Measurements from ENCODE around the gene WASF2.

The WASF2 gene

DNA sequence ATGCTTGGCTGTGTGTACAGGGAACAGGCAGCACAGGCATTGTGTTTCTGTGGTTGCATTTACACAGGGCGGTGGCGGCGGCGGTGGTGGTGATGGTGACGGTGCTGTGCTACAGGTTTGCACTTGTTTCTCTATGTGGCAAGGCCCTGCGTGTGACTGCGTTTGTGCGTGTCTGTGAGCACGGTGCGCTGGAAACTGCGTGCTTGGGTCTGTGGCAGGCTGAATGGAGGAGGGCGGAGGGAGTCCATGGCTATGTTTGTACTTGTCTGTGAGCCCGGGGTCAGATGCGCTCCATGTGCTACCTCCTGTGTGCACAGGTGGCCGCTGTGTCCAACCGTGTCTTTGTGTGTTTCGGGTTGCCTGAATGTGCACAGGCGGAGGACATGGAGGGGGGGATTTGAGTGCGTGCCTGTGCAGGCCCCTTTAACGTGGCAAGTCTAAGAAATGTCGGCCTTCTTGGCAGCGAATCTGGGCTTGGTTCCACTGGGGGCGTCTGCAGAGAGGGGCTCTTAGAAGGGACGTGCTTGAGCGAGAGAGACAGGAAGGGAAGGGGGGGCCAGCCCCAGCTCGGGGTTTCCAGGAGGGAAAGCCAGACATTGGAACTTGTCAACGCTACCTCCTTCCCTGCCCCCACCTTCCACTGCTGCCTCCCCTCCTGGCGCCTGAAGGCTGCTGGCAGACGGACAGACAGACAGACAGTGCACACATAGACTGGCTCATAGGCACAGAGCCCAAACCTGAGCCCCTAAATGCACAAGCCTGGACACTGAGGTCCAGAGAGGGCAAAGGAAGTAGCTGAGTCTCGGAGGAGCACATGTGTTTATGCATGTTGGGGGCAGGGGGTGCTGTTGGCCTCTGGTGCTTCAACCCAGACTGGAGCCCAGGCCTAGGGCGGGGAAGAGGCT lies 32.7 kb upstream of the WASF2 start:
- DNase-seq (ENCODE audit: insufficient read length, low spot score) (no peak), FAIRE-seq (no peak)

GRCh38 chr1:27521861-27522431 lies 32.0 kb upstream of the WASF2 start:
- DNase-seq (ENCODE audit: insufficient read length, low spot score): no peak
- FAIRE-seq: no peak

GRCh38 chr1:27521336-27521831 lies 31.4 kb upstream of the WASF2 start:
- DNase-seq (ENCODE audit: insufficient read length, low spot score) (no peak), FAIRE-seq (no peak)

DNA sequence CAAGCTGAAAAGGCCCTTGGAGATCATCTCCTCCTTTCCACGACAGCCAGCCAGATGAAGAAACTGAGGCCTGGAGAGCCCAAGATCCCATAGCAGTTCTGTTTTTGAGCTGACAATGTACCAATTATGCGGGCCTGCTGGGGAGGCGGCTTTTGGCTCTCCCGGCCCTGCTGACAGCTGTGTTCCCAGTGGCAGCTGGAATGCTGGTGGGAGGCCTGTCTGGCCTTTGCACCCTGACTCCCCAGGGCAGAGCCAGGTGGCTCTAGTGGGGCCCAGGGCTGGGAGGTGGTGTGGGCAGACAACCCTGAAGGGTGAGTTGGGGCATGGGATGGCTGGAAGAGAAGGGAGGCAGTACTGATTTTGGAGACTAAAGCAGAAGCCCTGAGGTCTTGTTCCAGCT lies 30.7 kb upstream of the WASF2 start:
- FAIRE-seq: no peak
- no peak for DNase-seq (ENCODE audit: insufficient read length, low spot score)

DNA sequence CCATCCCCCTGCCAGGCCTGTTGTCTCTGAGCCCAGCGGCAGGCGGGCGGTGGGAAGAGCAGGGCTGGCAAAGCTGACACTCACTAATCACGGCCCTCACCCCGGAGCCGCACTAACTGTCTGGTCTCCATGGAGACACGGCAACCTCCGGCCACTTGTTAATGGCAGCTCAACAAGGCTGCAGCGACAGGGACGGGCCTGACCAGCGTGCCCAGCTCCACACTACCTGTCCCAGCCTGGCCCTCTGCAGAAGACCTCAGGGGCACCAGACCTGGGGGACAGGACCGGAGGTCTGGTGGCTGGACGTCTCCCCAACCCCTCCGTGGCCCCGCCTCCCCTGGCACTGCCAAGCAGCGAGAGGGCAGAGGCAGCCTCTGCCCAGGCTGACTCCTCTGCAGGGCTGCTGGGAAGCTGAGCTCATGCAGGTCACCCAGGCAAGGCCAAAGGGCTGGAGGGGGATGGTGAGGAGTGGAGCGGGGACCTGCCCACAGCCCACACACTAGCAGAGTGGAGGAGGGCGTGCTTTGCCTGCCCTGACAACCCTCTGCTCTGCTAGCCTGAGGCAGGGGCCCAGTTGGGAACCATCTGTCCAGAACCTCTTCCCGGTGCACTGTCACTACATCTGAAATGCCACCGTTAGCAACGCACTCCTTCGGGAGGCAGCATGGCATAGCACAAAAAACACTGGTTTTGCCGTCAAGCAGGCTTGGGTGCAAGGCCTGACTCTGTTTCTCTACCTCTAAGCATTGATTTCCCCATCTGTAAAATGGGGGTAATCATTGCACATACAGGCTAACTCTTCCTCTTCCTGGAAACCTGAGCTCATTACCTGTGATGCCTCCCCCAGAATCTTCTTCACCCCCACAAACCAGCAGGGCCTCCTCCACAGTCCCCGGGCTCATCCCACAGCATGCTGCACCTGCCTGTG lies 29.6 kb upstream of the WASF2 start:
- FAIRE-seq (no peak), DNase-seq (ENCODE audit: insufficient read length, low spot score) (no peak)

GRCh38 chr1:27518808-27519207 lies 28.8 kb upstream of the WASF2 start:
- no peak for DNase-seq (ENCODE audit: insufficient read length, low spot score)
- no peak for FAIRE-seq

DNA sequence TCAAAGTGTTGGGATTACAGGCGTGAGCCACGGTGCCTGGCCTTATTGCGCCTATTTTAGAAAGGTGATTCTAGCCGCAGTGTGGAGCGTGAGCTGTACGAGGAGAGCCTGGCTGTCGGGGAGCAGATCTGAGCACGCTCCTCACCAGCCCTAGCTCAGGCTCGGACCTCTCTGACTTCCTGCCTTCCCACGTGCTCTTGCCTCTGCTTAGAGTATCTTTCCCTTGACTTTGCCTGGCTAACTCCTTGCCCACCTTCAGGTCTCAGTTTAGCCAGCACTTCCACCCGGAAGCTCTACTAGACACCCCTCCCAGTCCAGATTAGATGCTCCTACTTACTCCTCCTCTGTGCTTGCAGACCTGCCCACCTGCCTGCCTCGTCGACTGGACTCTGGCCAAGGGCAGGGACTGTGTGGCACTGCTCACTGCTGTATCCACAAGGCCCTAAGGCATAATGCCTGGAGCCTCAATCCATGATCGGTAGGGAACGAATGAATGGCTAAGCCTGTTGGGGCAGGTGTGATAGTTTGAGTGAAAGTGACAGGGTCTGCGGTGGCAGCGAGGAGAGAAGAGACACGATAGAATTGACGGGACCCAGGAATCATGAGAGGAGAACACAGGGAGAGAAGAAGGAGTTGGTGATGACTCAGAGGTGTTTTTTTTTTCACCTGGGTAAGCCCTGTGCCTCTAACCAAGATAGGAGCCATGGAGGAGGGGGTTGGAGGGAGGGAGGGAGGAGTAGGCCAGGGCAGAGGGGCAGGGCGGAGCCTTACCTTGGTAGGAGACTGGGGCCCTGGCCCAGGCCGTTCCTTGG lies 28.1 kb upstream of the WASF2 start:
- no peak for DNase-seq (ENCODE audit: insufficient read length, low spot score)
- no peak for FAIRE-seq

DNA sequence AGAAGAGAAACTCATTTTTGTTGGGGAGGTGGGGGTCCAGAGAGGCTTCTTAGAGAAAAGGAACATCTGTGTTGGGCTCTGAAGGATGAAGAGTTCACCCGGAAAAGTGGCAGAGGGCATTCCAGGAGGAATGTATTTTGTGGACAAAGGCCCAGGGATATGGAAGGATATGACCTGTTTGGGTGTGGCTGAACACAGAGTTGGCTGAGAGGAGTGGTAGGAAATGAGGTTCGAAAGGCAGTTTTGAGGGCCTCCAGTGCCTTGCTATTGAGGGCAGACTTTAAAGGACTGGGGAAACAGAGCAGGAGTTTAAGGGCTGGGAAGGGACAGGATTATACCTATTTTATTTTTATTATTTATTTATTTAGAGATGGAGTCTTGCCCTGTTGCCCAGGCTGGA lies 27.3 kb upstream of the WASF2 start:
- DNase-seq (ENCODE audit: insufficient read length, low spot score): no peak

GRCh38 chr1:27515626-27516025 lies 25.7 kb upstream of the WASF2 start:
- DNase-seq (ENCODE audit: insufficient read length, low spot score) (no peak), FAIRE-seq (no peak)

More for the DNA sequence above, 27.3 kb upstream of the WASF2 start:
- no peak for FAIRE-seq

DNA sequence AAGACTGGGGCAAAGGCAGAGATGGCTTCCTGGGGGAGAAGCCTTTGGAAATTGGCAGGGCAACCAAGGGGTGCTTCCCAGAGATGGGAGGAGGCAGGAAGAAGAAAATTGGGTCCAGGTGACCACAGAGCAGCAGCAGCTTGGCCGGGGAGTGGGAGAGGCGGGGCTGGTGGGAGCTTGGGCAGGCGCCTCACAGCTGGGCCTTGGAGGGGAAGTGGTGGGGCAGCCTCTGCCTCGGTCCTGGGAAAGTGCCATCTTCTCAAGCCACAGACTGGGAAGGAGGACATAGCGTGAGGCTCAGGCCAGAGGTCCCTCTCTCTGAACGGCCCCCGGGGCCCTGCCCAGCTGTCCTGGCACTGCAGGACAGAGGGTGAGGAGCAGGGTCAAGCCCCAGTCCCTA lies 24.0 kb upstream of the WASF2 start:
- no peak for DNase-seq (ENCODE audit: insufficient read length, low spot score)
- no peak for FAIRE-seq

GRCh38 chr1:27513528-27513927 lies 23.6 kb upstream of the WASF2 start:
- no peak for FAIRE-seq

DNA sequence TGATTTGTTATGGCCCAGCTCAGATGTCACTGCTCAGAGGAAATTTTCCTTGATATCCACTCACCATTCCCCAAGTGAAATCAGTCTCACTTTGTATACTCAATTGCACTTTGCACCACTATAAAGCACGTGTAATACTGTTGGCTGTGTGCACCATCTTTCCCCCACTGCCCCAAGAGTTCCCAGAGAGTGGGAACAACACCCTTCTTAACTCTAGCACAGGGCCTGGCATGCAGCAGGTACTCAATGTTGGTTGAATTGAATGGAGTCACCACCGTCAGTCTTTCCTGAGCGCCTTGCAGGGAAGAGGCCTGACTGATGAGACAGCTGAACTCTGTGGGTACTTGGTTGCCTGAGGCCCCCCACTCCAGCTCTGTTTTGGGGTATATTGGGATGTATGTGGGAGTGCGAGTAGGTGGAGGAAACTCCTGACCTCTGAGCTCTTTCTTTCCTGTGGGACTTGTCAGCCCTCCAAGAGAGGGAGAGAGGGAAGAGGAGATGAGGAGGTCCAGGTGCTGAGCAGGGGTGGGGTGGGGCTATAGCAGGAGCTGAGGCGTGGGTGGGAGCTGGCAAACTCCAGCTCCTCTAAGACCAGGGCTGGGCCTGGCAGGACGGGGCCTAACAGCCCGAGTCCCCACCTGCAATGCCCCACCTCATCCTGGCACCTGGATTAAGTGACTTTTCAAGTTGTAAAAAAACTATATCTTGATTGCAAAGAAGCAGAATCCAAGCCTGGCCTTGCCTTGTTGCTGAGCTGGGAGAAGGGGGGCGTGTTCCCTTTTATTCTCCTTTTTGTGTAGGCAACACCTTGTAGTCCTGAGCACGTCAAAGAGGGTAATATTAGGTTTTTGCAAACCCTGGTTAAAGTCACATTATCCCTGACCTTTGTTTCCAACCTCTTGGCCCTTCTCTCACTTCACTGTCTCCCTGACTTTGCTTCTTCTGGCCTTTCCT lies 19.4 kb upstream of the WASF2 start:
- DNase-seq (ENCODE audit: insufficient read length, low spot score) (no peak), FAIRE-seq (no peak)

More at GRCh38 chr1:27513528-27513927, 23.6 kb upstream of the WASF2 start:
- DNase-seq (ENCODE audit: insufficient read length, low spot score): no peak

- no peak for DNase-seq (ENCODE audit: insufficient read length, low spot score)
- FAIRE-seq: no peak
Measured at GRCh38 chr1:27507960-27508665, 18.1 kb upstream of the WASF2 start.

- DNase-seq (ENCODE audit: insufficient read length, low spot score) (no peak), FAIRE-seq (no peak)
Measured at GRCh38 chr1:27506703-27507102, 16.7 kb upstream of the WASF2 start.

DNA sequence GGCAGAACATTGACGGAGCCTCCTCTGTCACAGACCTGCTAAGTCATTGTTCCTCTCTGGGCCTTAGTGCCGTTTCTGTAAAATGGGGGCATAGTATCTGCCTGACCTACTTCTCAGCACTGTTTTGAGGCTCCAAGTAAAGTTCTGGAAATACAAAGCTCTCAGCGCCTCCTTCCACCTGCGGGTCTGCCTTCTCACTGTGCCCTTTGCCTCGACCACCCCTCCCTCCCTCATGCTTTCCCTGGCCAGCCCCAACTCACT lies 15.4 kb upstream of the WASF2 start:
- DNase-seq (ENCODE audit: insufficient read length, low spot score) (no peak), FAIRE-seq (no peak)

- DNase-seq (ENCODE audit: insufficient read length, low spot score) (no peak), FAIRE-seq (no peak)
Measured at GRCh38 chr1:27504588-27505419, 14.8 kb upstream of the WASF2 start.

DNA sequence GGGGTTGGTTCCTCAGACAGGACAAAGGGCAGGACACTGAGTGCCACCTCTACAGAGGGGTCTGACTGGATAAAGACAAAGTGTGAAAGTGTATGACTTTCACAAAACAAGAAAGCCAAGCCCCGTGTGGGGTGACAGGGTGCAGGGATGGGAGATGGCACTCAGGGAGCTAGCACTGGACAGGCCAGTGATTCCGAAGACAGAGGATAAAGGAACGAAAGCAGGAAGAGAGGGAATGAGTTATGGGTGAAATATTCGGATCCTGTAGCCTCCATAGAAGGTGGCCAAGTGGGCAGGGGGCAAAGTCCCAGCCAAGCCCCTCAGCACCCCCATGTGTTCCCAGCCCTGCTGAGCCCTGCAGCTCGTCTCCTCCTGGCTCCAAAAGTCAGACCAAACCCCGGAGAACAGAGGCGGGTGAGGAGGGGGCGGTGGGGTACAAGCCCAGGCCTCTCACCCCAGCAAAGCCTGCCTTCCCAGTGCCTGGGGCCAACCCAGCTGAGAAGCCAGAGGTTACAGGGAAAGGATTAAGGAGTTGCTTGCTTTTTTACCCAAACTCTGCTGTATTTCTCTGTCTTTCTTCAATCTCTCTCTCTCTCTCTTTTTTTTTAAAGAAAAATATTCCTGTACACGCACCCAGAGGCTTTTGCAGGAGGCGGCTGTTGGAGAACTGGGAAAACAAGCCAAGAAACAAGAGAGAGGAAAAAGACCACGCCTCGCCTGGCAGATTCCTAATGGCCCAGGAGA lies 14.0 kb upstream of the WASF2 start:
- DNase-seq (ENCODE audit: insufficient read length, low spot score): no peak
- no peak for FAIRE-seq

Measured in GM19239 (cell line).